GM12874 (cell line): Measurements from ENCODE around the gene PRSS16.

ENCODE experiments used
- TF ChIP-seq, protein P1 (sequence below): IDR thresholded peaks from 2 replicates; pipeline ENCODE4 v1.5.1; 2011; ENCODE audit warnings: low read depth, mild to moderate bottlenecking, control low read depth, low read length, moderate library complexity; ENCODE audit not compliant: insufficient read depth

PRSS16 gene

DNA sequence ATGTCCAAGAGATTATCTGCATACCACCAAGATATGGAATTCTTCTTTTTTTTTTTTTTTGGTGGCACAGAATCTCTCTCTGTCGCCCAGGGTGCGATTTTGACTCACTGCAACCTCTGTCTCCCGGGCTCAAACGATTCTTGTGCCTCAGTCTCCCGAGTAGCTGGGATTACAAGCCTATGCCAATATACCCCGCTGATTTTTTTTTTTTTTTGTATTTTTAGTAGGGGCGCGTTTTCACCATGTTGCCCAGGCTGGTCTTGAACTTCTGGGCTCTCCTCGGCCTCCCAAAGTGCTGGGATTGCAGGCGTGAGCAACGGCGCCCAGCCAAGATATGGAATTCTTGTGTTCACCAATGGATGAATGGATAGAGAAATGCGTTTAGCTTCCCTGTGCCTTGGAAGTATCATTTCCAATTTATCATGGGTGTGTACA is 33.6 kb downstream of the PRSS16 start:
- TF ChIP-seq, protein P1, sequence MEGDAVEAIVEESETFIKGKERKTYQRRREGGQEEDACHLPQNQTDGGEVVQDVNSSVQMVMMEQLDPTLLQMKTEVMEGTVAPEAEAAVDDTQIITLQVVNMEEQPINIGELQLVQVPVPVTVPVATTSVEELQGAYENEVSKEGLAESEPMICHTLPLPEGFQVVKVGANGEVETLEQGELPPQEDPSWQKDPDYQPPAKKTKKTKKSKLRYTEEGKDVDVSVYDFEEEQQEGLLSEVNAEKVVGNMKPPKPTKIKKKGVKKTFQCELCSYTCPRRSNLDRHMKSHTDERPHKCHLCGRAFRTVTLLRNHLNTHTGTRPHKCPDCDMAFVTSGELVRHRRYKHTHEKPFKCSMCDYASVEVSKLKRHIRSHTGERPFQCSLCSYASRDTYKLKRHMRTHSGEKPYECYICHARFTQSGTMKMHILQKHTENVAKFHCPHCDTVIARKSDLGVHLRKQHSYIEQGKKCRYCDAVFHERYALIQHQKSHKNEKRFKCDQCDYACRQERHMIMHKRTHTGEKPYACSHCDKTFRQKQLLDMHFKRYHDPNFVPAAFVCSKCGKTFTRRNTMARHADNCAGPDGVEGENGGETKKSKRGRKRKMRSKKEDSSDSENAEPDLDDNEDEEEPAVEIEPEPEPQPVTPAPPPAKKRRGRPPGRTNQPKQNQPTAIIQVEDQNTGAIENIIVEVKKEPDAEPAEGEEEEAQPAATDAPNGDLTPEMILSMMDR = no peak

DNA sequence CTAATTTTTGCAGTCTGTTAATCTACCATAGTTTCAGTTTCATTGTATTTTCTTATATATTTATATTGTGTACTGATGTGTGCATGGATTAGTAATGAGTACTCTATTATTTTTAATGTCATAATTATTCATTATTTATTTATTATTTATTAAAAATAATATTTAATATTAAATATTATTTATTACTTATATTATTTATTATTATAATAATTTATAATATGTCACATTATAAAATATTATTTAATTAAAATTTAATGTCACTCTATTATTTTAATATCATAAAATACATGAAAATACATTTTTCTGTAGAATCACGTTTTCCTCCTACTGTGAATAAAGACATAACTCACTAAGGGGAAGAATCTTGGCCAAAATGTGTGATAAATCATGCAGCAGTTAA is 34.1 kb downstream of the PRSS16 start:
- TF ChIP-seq, protein P1 = no peak

DNA sequence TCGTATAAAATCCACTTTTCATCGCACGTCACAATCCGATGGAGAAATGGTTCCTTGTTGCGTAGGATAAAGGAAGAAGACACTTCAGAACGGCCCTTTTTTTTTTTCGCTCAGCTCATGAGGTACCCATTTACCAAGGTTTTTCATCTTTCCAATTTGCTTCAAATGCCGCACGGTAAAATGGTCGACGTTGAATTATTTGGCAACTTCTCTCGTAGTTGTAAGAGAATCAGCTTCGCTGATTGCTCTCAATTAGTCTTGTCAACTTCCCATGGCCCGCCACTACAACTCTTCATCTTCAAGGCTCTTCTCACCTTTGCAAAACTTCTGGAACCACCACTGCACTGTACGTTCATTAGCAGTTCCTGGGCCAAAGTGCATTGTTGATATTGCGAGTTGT is 35.8 kb downstream of the PRSS16 start:
- TF ChIP-seq, protein P1 = no peak

DNA sequence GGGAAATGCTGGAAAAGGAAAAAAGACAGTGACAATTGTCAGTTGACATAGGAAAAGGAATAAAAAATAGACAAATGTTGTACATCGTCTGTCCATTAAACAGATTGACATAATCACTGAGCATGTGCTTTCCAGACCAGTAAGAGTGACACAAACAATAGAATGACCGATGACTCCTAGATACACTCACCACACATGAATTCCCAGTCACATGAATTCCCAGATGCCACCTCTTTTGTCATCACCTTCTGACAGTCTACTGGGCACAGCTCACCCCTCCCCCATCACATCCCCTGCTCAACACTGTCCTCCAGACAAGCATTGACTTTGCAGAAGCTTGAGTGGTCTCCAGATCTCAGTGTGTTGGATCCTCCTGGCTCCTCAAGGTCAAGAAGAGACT is 38.6 kb downstream of the PRSS16 start:
- TF ChIP-seq, protein P1 = no peak

DNA sequence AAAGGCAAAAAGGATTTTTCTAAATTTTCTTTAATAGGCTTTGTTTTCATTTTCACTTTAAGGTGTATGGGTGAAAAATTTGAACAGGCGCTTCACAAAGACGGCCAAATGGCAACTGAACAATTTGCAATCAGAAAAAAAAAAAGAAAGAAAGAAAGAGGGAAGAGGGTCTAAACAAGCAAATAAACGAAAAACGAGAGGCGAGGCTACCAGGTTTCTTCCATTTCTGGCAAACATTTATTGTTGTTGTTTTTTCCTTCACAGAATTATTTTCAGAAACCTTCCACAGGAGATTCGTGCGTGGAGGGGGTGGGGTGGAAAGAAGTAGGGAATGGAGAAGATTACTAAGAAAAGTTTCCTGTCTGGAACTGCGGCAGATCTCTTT is 40.2 kb downstream of the PRSS16 start:
- TF ChIP-seq, protein P1 = no peak

DNA sequence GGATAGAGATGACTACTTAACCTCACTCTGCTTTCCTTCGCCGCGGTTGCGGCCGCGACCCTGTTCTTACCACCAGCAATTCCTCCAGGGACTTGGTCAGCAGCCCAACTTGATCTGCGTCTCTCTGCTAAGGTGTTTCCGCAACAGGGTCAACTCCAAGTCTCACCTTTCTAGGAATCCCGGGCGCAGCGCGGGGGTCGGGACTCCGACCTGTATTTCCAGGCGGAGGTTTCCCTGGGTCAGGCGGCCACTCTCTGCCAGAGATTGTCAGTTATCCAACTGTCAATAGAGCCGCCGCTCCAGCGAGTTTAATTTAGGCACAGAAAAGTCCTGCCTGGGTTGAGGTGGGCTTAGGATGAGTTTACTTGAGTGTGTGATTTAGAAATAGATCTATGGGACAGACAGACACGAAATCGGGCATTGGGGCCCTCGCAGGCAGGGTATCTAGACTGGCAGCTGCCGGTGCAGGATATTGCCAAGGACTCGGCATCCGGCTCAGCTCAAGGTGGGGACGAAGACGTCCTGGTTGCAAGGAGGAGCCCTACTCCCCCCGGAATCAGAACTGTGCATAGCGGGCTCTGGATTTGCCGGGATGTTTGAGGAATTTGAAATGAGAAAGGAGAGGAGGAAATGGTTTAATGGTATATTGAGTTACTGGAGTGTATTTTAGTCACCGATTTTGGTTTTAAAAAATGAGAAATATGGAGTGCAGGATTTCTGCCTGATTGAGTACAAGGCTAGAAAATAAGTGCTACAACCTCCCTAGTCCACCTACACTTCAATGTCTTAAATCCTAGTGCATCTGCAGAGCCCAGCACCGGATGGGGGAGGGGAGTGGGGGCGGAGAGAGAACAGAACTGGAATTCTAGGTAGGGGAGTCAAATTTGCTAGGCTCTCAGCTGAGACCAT is 40.9 kb downstream of the PRSS16 start:
- TF ChIP-seq, protein P1 = no peak

DNA sequence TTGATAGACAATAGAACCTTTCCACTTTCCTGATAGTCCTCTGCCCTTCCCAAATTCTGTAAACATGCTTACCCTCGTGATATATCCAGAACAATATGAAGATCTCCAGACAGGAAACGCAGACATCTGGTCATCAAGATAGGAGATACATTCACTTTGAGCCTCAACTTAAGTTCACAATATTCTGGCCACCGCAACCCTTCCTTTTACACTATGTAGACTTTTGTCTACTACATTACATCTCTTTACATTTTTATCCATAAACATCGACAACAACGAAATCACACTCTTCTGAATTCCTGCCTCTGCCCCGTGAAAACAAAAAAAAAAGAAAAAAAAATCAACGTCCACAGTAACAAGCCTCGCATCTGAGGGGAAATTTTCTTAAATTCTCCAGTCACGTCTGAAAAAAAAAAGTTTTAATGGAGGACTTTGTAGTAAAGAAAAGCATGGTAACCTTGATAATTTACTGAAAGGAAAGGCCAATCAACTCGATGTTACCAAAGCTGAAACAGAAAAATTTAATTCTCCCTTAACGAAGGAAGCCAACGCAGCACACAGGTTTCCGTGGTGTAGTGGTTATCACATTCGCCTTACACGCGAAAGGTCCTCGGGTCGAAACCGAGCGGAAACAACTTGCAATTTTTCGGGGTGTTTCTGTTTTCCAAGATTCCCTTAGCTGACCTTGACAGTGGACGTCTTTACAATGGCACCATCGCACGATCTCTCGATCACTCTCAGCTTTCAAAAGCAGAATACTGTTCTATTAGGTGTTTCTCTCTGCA is 42.8 kb downstream of the PRSS16 start:
- TF ChIP-seq, protein P1 = no peak
